Measurements from ENCODE around the gene TIMM23B. TPM values are rescaled to one million over a fixed set of nuclear protein-coding genes. Genes with fewer than 3 reads are reported as not detected.
"Not testable (repeated sequence)": the region's sequence is repeated elsewhere in the genome, so short reads cannot be mapped to it uniquely, and the experiment has no call there.

The TIMM23B gene
- total and polyA plus RNA-seq, 2 of the 8 experiments (the other 6 are each of a cell fraction or from before 2014, with no cell fraction given) = 12.3 to 14.4 TPM

- H3K18ac ChIP-seq (ENCODE audit: extremely low read depth, low read length); H3K4me2 ChIP-seq (ENCODE audit: insufficient read depth in 1 of 2, low read depth in 2 of 2, low read length in 2 of 2); H3K79me1 ChIP-seq (ENCODE audit: low read depth, low read length); DNase-seq (ENCODE audit: low read depth in 1 of 2, low spot score in 2 of 2); H3K4ac ChIP-seq (replicated peaks; ENCODE audit: insufficient read length, low read depth, low read length); H3K56ac ChIP-seq (replicated peaks; ENCODE audit: insufficient read length, low read depth, low read length); H3K23ac ChIP-seq (ENCODE audit: insufficient read length); H4K91ac ChIP-seq (replicated peaks; ENCODE audit: insufficient read length, low read length); H4K20me1 ChIP-seq (replicated peaks in 1 of 2; ENCODE audit: control insufficient read depth in 1 of 2, insufficient read depth in 2 of 2, low read length in 2 of 2); H3K36me3 ChIP-seq (ENCODE audit: control insufficient read depth in 2 of 4, insufficient read depth in 4 of 4, low read length in 3 of 4); H3K4me1 ChIP-seq (replicated peaks in 1 of 4; ENCODE audit: control insufficient read depth in 3 of 4, insufficient read depth in 4 of 4, low read length in 3 of 4); H3K27me3 ChIP-seq (replicated peaks in 1 of 4; ENCODE audit: control insufficient read depth in 3 of 4, extremely low read depth in 1 of 4, insufficient read depth in 3 of 4, low read length in 3 of 4); H2BK20ac ChIP-seq (ENCODE audit: low read length); H2AFZ ChIP-seq (ENCODE audit: low read length); H3K23me2 ChIP-seq (ENCODE audit: low read depth, low read length); CTCF ChIA-PET (ENCODE audit: partially characterized antibody); H2AK5ac ChIP-seq (ENCODE audit: low read depth, low read length); H3K14ac ChIP-seq (ENCODE audit: insufficient read length); H2BK15ac ChIP-seq (ENCODE audit: low read length); FAIRE-seq; H3K79me2 ChIP-seq (ENCODE audit: control insufficient read depth in 1 of 2, insufficient read depth in 2 of 2, low read length in 2 of 2); H4K8ac ChIP-seq (ENCODE audit: extremely low read depth, insufficient read depth, low read length); H3K27ac ChIP-seq (ENCODE audit: low read depth, low read length); H4K5ac ChIP-seq (ENCODE audit: insufficient read length, low read depth, low read length); POLR2A ChIA-PET (ENCODE audit: partially characterized antibody); H3K4me3 ChIP-seq (ENCODE audit: extremely low read depth in 1 of 4, insufficient read depth in 2 of 4, low read depth in 3 of 4, low read length in 4 of 4); H2BK120ac ChIP-seq (replicated peaks; ENCODE audit: low read depth, low read length); H2BK5ac ChIP-seq (ENCODE audit: low read depth, low read length); H2BK12ac ChIP-seq (ENCODE audit: low read depth, low read length); H3K9ac ChIP-seq (replicated peaks in 1 of 4; ENCODE audit: extremely low read depth in 1 of 4, low read depth in 3 of 4, low read length in 3 of 4); H3K9me3 ChIP-seq (ENCODE audit: insufficient read depth in 2 of 2, low read depth in 1 of 2, low read length in 1 of 2): not testable (repeated sequence)
- 86% methylated on average over 12 of the region's 13 CpGs; no CpG with 5 or more reads in 1 of the 2 experiments for WGBS, 2 experiments (ENCODE audit: extremely low coverage in 1 of 2, insufficient coverage in 1 of 2, insufficient read length in 1 of 2, insufficient replicate concordance in 2 of 2, low coverage in 1 of 2, low lambda C conversion rate in 2 of 2, missing lambda C conversion rate in 1 of 2)
Measured at GRCh38 chr10:50020451-50021024, 78.7 kb downstream of the TIMM23B start.

Data from H1 (cell line).